GM23338 (cell line): ENCODE data around the gene PAF1. TPM values are rescaled to one million over a fixed set of nuclear protein-coding genes. Genes with fewer than 3 reads are reported as not detected.

ENCODE experiments used
- ATAC-seq: fragments of 200-7000 bp; cut with Tn5 transposase; 3 replicates; pipeline ENCODE4 v1.9.1; 2020
- DNase-seq: peaks from one replicate; pipeline ENCODE4 v3.0.0-alpha.2; 2015; ENCODE audit warnings: low spot score
- H2AFZ ChIP-seq: fragments of 200-600 bp; sonication (generic); 2 replicates; pipeline ENCODE4 v1.8.0; 2016; ENCODE audit warnings: antibody characterized with exemption, mild to moderate bottlenecking, moderate library complexity
- H3F3A ChIP-seq: fragments of 200-600 bp; sonication (generic); replicated peaks from 2 replicates; pipeline ENCODE4 v1.8.0; 2017; ENCODE audit warnings: antibody characterized with exemption, mixed run types, low read depth
- H3K27ac ChIP-seq: fragments of 200-600 bp; sonication (generic); 2 replicates; pipeline ENCODE4 v1.6.1; 2016; ENCODE audit warnings: low read depth
- H3K27me3 ChIP-seq: fragments of 200-600 bp; sonication (generic); 2 replicates; pipeline ENCODE4 v1.8.0; 2016; ENCODE audit warnings: mild to moderate bottlenecking, mixed run types, moderate library complexity; ENCODE audit not compliant: insufficient read depth
- H3K36me3 ChIP-seq: fragments of 200-600 bp; sonication (generic); 2 replicates; pipeline ENCODE4 v1.8.0; 2016; ENCODE audit warnings: mild to moderate bottlenecking; ENCODE audit not compliant: insufficient read depth
- H3K4me1 ChIP-seq: fragments of 200-600 bp; sonication (generic); 2 replicates; pipeline ENCODE4 v1.8.0; 2016; ENCODE audit warnings: mild to moderate bottlenecking, moderate library complexity; ENCODE audit not compliant: insufficient read depth
- H3K4me2 ChIP-seq: fragments of 200-600 bp; sonication (generic); 2 replicates; pipeline ENCODE4 v1.7.1; 2017; ENCODE audit warnings: mixed run types
- H3K4me3 ChIP-seq: fragments of 200-600 bp; sonication (generic); 2 replicates; pipeline ENCODE4 v1.6.1; 2016; ENCODE audit warnings: mixed run types
- H3K79me2 ChIP-seq: fragments of 200-600 bp; sonication (generic); replicated peaks from 2 replicates; pipeline ENCODE4 v1.8.0; 2017; ENCODE audit warnings: mild to moderate bottlenecking; ENCODE audit not compliant: insufficient read depth
- H3K9me2 ChIP-seq: fragments of 200-600 bp; sonication (generic); 2 replicates; pipeline ENCODE4 v1.8.0; 2017; ENCODE audit not compliant: insufficient read depth
- H4K20me1 ChIP-seq: fragments of 200-600 bp; sonication (generic); replicated peaks from 2 replicates; pipeline ENCODE4 v1.8.0; 2017; ENCODE audit warnings: mild to moderate bottlenecking; ENCODE audit not compliant: insufficient read depth
- H3K27ac Mint-ChIP-seq: 2 replicates; pipeline ENCODE4 v1.8.0; 2020; ENCODE audit warnings: inconsistent platforms, mild to moderate bottlenecking, moderate library complexity, mixed read lengths
- H3K27me3 Mint-ChIP-seq: 3 replicates; pipeline ENCODE4 v1.8.0; 2022; ENCODE audit warnings: low read depth, mild to moderate bottlenecking, moderate library complexity, mixed read lengths, inconsistent platforms; ENCODE audit not compliant: insufficient read depth, poor library complexity
- H3K36me3 Mint-ChIP-seq: 3 replicates; pipeline ENCODE4 v1.8.0; 2021; ENCODE audit warnings: low read depth, mild to moderate bottlenecking, inconsistent platforms, moderate library complexity, mixed read lengths
- H3K4me1 Mint-ChIP-seq: 3 replicates; pipeline ENCODE4 v1.8.0; 2020; ENCODE audit warnings: mild to moderate bottlenecking, inconsistent platforms, mixed read lengths
- H3K4me3 Mint-ChIP-seq: 3 replicates; pipeline ENCODE4 v1.8.0; 2021; ENCODE audit warnings: moderate library complexity, mild to moderate bottlenecking, inconsistent platforms, mixed read lengths
- H3K9me3 Mint-ChIP-seq: 3 replicates; pipeline ENCODE4 v1.8.0; 2020; ENCODE audit warnings: moderate library complexity, mild to moderate bottlenecking, inconsistent platforms, mixed read lengths
- CREB1 ChIP-seq: fragments of 250-450 bp; sonication (Bioruptor Pico); IDR thresholded peaks from 2 replicates; pipeline ENCODE4 v1.5.0; 2020; ENCODE audit warnings: low read depth, mild to moderate bottlenecking, moderate library complexity
- ETS1 ChIP-seq: IDR thresholded peaks from 2 replicates; pipeline ENCODE4 v1.6.1; 2016; ENCODE audit warnings: antibody characterized with exemption
- EZH2 ChIP-seq: fragments of 200-600 bp; sonication (generic); IDR thresholded peaks from one replicate; pipeline ENCODE4 v1.8.0; 2017; ENCODE audit warnings: antibody characterized with exemption, mild to moderate bottlenecking, low read depth; ENCODE audit not compliant: unreplicated experiment
- EZH2phosphoT487 ChIP-seq: fragments of 200-600 bp; sonication (generic); IDR thresholded peaks from one replicate; pipeline ENCODE4 v1.8.1; 2018; ENCODE audit warnings: antibody characterized with exemption; ENCODE audit not compliant: unreplicated experiment
- JUNB ChIP-seq: IDR thresholded peaks from one replicate; pipeline ENCODE4 v1.6.1; 2016; ENCODE audit warnings: antibody characterized with exemption; ENCODE audit not compliant: unreplicated experiment
- NANOG ChIP-seq: IDR thresholded peaks from 2 replicates; pipeline ENCODE4 v1.6.1; 2016; ENCODE audit warnings: antibody characterized with exemption, borderline replicate concordance
- POLR2AphosphoS5 ChIP-seq: IDR thresholded peaks from 2 replicates; pipeline ENCODE4 v1.6.1; 2016; ENCODE audit warnings: antibody characterized with exemption, low read depth
- REST ChIP-seq: IDR thresholded peaks from one replicate; pipeline ENCODE4 v1.6.1; 2018; ENCODE audit warnings: antibody characterized with exemption; ENCODE audit not compliant: unreplicated experiment
- STAT1 ChIP-seq: IDR thresholded peaks from one replicate; pipeline ENCODE4 v1.6.1; 2016; ENCODE audit warnings: antibody characterized with exemption; ENCODE audit not compliant: unreplicated experiment
- ZNF114 ChIP-seq: fragments of 250-450 bp; sonication (Bioruptor Pico); IDR thresholded peaks from 2 replicates; pipeline ENCODE4 v1.5.0; 2020; ENCODE audit warnings: mild to moderate bottlenecking, moderate library complexity
- ZNF331 ChIP-seq: fragments of 250-450 bp; sonication (Bioruptor Pico); IDR thresholded peaks from 2 replicates; pipeline ENCODE4 v1.5.0; 2020; ENCODE audit warnings: low read depth, mild to moderate bottlenecking, moderate library complexity
- ZNF462 ChIP-seq: fragments of 250-450 bp; sonication (Bioruptor Pico); IDR thresholded peaks from 2 replicates; pipeline ENCODE4 v1.5.0; 2020; ENCODE audit warnings: mild to moderate bottlenecking, moderate library complexity
- polyA plus RNA-seq: library from polyadenylated mRNA; unstranded; fragments of >200 nt; fragmentation: Nextera tagmentation; extraction: Ambion mirVana; gene quantifications from 2 replicates; pipeline ENCODE4 v1.2.1, GENCODE V29; 2016
- total RNA-seq: library from RNA; depleted of rRNA; stranded (reverse); fragments of >200 nt; shearing (Covaris generic); gene quantifications from 2 replicates; pipeline ENCODE4 v1.2.3, GENCODE V29; 2014
- TF ChIP-seq, protein P1 (sequence below), 2 experiments: fragments of 200-600 bp in 1 of 2; sonication (generic) in 1 of 2; conservative IDR thresholded peaks; 2 replicates each; pipeline versions ENCODE4 v1.5.1 to v1.6.1; 2016 to 2017; ENCODE audit warnings: antibody characterized with exemption in 2 of 2, low read depth in 2 of 2, mild to moderate bottlenecking in 2 of 2, moderate library complexity in 1 of 2

Gene PAF1
- total and polyA plus RNA-seq, 2 experiments from 2014 or later: 22.1 to 47.3 TPM

DNA sequence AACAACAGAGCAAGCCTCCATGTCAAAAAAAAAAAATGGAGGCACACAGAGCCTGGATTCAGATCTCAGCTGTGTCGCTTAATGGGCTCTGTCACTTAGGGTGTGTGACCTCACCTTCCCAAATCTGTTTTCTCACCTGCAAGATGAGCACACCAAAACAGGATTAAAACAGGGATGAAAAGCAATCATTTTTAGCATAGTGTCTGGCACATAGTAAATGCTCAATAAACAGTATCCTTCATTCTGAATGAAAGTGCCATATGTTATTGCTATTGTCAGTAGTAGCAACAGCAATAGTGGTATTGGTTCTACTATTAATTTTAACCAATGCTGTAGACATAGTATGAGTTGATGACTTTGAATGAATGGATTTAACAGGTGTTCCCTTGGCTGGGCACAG, 25.4 kb downstream of the PAF1 start:
- Mint-ChIP-seq H3K4me1 (no peaks in the 10 kb centered on the region), H3K4me3 (no peak overlapping the region), H3K36me3 (peaks cover 49% of the 10 kb centered on the region), H3K27ac (no peak overlapping the region), H3K9me3 (no peaks in the 10 kb centered on the region; the same call in 2 of the 3 replicates), H3K27me3 (peaks cover 7% of the 10 kb centered on the region)
- 0 out of 2 replicates have a peak, but pooled peaks cover 2% of the 10 kb centered on the region for H3F3A ChIP-seq
- ATAC-seq (no peak), DNase-seq (no peak)
- H3K27me3 ChIP-seq: no peaks in the 10 kb centered on the region
- H3K79me2 ChIP-seq: no peaks in the 10 kb centered on the region
- H3K4me3 ChIP-seq: no peak overlapping the region
- H3K9me2 ChIP-seq: no peaks in the 10 kb centered on the region
- peaks cover 5% of the 10 kb centered on the region; the same call in 1 of the 2 replicates for H4K20me1 ChIP-seq
- H3K4me1 ChIP-seq: no peaks in the 10 kb centered on the region
- H2AFZ ChIP-seq: no peak overlapping the region
- TF ChIP-seq, protein P1, sequence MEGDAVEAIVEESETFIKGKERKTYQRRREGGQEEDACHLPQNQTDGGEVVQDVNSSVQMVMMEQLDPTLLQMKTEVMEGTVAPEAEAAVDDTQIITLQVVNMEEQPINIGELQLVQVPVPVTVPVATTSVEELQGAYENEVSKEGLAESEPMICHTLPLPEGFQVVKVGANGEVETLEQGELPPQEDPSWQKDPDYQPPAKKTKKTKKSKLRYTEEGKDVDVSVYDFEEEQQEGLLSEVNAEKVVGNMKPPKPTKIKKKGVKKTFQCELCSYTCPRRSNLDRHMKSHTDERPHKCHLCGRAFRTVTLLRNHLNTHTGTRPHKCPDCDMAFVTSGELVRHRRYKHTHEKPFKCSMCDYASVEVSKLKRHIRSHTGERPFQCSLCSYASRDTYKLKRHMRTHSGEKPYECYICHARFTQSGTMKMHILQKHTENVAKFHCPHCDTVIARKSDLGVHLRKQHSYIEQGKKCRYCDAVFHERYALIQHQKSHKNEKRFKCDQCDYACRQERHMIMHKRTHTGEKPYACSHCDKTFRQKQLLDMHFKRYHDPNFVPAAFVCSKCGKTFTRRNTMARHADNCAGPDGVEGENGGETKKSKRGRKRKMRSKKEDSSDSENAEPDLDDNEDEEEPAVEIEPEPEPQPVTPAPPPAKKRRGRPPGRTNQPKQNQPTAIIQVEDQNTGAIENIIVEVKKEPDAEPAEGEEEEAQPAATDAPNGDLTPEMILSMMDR (conservative IDR thresholded peaks at IDR 0.05; ENCODE audit: low read depth in 2 of 2): no peak
- no peak for TF ChIP-seq ZNF331
- TF ChIP-seq ZNF114: no peak
- no peak for TF ChIP-seq ZNF462
- TF ChIP-seq NANOG: no peak
- no peak for TF ChIP-seq STAT1
- TF ChIP-seq EZH2: no peak
- no peak for TF ChIP-seq REST
- no peak for TF ChIP-seq JUNB
- TF ChIP-seq EZH2phosphoT487: no peak
- TF ChIP-seq CREB1 (CRISPR knock-in tag): no peak
- TF ChIP-seq ETS1: no peak
- no peak for TF ChIP-seq POLR2AphosphoS5
- H3K27ac ChIP-seq: no peak overlapping the region
- no peaks in the 10 kb centered on the region for H3K36me3 ChIP-seq
- no peak overlapping the region for H3K4me2 ChIP-seq
